GM04504 (cell line): Measurements from ENCODE around the gene UQCRFS1.

Source experiments
- DNase-seq: peaks from one replicate; pipeline ENCODE4 v3.0.0-alpha.2; 2012; ENCODE audit warnings: low read depth

The UQCRFS1 gene

GRCh38 chr19:29155683-29156082 lies 57.3 kb downstream of the UQCRFS1 start:
- no peak for DNase-seq
